Measurements from ENCODE around the gene PRDM15. TPM values are rescaled to one million over a fixed set of nuclear protein-coding genes. Genes with fewer than 3 reads are reported as not detected.

The PRDM15 gene
- total RNA-seq, 1 experiment from 2014 or later = 9.9 TPM

GRCh38 chr21:41873426-41873825, 5.7 kb downstream of the PRDM15 start:
- Histone ChIP-seq H3K23me2 (ENCODE audit: insufficient read length, low read depth, low read length, poor library complexity, severe bottlenecking) (peaks cover 6% of the 10 kb centered on the region), H2BK12ac (ENCODE audit: insufficient read length, low read depth, low read length) (no peak overlapping the region), H4K20me1 (ENCODE audit: control insufficient read depth, insufficient read depth, insufficient read length) (no peaks in the 10 kb centered on the region), H4K8ac (replicated peaks; ENCODE audit: insufficient read length, low read depth, low read length) (no peak overlapping the region), H3K4me1 (ENCODE audit: insufficient read depth, low read length) (no peaks in the 10 kb centered on the region; the same call in 1 of the 2 replicates), H3K4me2 (ENCODE audit: insufficient read depth, insufficient read length, low read length) (no peak overlapping the region), H3K18ac (ENCODE audit: insufficient read length, low read depth, low read length) (no peak overlapping the region), H3K27ac (ENCODE audit: insufficient read length, low read depth, low read length) (no peak overlapping the region), H4K91ac (ENCODE audit: insufficient read length, low read depth, low read length) (no peak overlapping the region), H2BK5ac (ENCODE audit: insufficient read length, low read length) (no peak overlapping the region), H4K5ac (ENCODE audit: insufficient read length, low read depth, low read length) (no peak overlapping the region), H3K23ac (ENCODE audit: insufficient read length, low read depth, low read length) (no peak overlapping the region), H3K9ac (ENCODE audit: extremely low read depth, insufficient read length, low read length) (no peak overlapping the region), H3K9me3 (ENCODE audit: control insufficient read depth, low read depth, low read length) (no peaks in the 10 kb centered on the region), H2BK120ac (ENCODE audit: low read depth, low read length, poor library complexity, severe bottlenecking) (no peak overlapping the region), H3T11ph (ENCODE audit: low read length) (no peak overlapping the region), H3K56ac (ENCODE audit: insufficient read length, low read depth, low read length) (no peak overlapping the region), H2AFZ (ENCODE audit: low read length) (no peak overlapping the region), H3K14ac (ENCODE audit: insufficient read depth, low read length) (no peak overlapping the region), H3K79me1 (ENCODE audit: insufficient read depth, low read depth, low read length, poor library complexity, severe bottlenecking) (peaks cover 3% of the 10 kb centered on the region), H2BK15ac (ENCODE audit: low read depth, low read length) (no peak overlapping the region), H3K4ac (ENCODE audit: low read depth, low read length) (no peak overlapping the region), H2AK5ac (ENCODE audit: insufficient read length, low read length) (no peak overlapping the region), H3K27me3 (ENCODE audit: insufficient read depth, low read length) (no peaks in the 10 kb centered on the region), H2BK20ac (ENCODE audit: low read depth, low read length, poor library complexity, severe bottlenecking) (no peak overlapping the region), H3K79me2 (ENCODE audit: insufficient read depth, low read length) (peaks cover 1% of the 10 kb centered on the region; the same call in 1 of the 2 replicates)
- no peak for DNase-seq
- no peak overlapping the region; a peak in 2 of 7 replicates for H3K27ac Mint-ChIP-seq
- H3K9me3 Mint-ChIP-seq = no peaks in the 10 kb centered on the region; a peak in 1 of 5 replicates
- H3K27me3 Mint-ChIP-seq (ENCODE audit: low read depth) = no peaks in the 10 kb centered on the region
- H3K4me1 Mint-ChIP-seq = peaks cover 17 to 18% of the 10 kb centered on the region in 2 experiments
- H3K36me3 Mint-ChIP-seq (ENCODE audit: insufficient read depth in 1 of 3, low read depth in 3 of 3) = peaks cover 0 to 9% (median 2%) of the 10 kb centered on the region in 3 experiments; a peak in 3 of 7 replicates
- TF ChIP-seq, protein P1, sequence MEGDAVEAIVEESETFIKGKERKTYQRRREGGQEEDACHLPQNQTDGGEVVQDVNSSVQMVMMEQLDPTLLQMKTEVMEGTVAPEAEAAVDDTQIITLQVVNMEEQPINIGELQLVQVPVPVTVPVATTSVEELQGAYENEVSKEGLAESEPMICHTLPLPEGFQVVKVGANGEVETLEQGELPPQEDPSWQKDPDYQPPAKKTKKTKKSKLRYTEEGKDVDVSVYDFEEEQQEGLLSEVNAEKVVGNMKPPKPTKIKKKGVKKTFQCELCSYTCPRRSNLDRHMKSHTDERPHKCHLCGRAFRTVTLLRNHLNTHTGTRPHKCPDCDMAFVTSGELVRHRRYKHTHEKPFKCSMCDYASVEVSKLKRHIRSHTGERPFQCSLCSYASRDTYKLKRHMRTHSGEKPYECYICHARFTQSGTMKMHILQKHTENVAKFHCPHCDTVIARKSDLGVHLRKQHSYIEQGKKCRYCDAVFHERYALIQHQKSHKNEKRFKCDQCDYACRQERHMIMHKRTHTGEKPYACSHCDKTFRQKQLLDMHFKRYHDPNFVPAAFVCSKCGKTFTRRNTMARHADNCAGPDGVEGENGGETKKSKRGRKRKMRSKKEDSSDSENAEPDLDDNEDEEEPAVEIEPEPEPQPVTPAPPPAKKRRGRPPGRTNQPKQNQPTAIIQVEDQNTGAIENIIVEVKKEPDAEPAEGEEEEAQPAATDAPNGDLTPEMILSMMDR (conservative IDR thresholded peaks at IDR 0.05) = no peak
- no CpG with 5 or more reads among the region's 6 CpGs for WGBS (ENCODE audit: extremely low coverage, insufficient read length, low lambda C conversion rate)
- H3K4me3 Mint-ChIP-seq = no peak overlapping the region

All from H9 (cell line).